HG03565 (cell line): ENCODE measurements around the gene MRTFA.
"Not testable (repeated sequence)": the region's sequence is repeated elsewhere in the genome, so short reads cannot be mapped to it uniquely, and the experiment has no call there.

ENCODE experiments used
- ATAC-seq: cut with Tn5 transposase; IDR thresholded peaks from one replicate; pipeline ENCODE4 v1.9.1; 2021; ENCODE audit warnings: mild to moderate bottlenecking, moderate library complexity; ENCODE audit not compliant: unreplicated experiment

Gene MRTFA

DNA sequence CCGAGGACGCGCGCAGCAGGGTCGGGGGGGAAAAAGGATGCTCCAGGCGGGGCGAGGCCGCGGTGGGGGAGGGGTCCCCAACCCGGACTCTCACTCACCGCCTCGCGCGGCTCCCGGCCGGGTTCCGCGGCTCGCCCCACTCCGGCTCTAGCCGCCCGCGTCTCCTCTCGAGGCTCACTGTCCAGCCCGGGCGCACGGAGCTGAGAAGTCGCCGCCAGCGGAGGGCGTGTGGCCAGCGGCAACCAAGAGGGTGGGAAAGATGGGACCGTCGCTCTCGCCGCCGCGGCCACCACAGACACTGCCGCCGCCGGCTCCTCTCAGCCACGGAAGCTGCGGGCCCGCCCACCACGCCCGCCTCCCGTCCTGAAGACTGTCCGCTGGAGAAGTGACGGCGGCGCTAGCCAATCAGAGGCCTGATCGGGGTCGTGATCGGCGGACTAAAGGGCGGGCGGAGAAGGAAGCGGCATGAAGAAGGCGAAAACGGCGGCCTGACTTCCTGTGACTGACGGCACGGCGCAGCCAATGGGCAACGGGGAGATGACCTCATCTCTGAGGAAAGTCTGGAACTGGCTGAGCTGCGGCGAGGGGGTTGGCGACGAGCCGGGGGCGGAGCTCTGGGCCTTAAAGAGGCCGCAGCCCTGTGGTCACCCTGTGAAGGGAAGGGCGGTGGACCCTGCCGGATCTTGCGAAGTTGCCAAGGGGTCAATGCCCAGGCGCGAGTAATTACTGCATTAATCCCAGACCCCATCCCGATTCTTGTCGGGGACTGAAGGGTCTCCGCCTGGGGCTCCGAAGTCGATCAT lies at the start of gene MRTFA:
TSS of gene MRTFA (minus strand) at position 340 of the 803 bp plus-strand sequence.
- peak; percentile 86 for ATAC-seq

DNA sequence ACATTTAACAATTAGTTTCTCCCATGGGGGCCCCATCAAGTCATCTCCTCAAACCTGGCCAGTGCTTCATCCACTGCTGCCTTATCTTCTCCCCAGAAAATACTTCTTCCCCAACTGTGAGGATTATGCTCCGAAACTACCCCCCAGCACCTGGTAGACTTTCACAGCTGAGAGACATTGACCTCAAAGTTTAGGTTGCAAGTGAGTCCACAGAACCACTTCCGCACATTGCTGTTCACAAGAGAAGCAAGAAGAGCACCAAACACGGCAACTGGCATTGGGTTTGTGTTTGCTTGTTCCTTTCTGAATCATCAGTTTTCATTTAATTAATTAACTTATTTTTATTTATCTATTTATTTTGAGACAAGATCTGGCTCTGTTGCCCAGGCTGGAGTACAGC lies 48.9 kb upstream of the MRTFA start:
- ATAC-seq: no peak

DNA sequence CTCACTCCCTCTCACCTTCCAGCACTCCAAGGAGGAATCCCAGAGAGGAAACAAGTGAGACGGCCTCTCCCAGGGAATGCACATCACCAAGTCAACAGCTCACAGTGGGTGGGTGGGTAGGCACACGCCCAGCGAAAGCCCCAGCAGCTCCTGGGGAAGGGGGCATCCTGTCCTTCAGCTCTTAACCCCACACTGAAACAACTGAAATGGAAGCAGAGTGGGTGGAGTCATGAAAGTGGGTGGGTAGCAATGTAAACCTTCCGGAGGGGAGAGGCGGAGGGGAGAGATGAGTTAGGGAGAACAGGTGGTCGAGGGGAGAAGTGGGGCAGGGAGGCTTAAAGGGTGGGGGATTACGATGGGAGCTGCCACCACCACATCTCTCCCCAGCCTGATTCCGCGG lies 48.2 kb upstream of the MRTFA start:
- no peak for ATAC-seq

DNA sequence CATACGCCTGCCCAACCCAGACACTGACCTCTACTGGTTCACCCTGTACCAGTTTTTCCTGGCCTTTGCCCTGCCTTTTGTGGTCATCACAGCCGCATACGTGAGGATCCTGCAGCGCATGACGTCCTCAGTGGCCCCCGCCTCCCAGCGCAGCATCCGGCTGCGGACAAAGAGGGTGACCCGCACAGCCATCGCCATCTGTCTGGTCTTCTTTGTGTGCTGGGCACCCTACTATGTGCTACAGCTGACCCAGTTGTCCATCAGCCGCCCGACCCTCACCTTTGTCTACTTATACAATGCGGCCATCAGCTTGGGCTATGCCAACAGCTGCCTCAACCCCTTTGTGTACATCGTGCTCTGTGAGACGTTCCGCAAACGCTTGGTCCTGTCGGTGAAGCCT lies 44.9 kb upstream of the MRTFA start:
- ATAC-seq: no peak

DNA sequence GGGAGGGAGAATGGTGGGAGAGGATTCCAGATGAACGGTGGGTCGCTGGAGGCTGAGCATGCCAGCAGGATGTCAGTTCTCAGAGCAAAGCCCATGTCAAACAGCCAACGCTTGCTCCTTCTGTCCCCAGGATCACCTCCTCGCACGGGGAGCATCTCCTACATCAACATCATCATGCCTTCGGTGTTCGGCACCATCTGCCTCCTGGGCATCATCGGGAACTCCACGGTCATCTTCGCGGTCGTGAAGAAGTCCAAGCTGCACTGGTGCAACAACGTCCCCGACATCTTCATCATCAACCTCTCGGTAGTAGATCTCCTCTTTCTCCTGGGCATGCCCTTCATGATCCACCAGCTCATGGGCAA lies 44.3 kb upstream of the MRTFA start:
- ATAC-seq: no peak

DNA sequence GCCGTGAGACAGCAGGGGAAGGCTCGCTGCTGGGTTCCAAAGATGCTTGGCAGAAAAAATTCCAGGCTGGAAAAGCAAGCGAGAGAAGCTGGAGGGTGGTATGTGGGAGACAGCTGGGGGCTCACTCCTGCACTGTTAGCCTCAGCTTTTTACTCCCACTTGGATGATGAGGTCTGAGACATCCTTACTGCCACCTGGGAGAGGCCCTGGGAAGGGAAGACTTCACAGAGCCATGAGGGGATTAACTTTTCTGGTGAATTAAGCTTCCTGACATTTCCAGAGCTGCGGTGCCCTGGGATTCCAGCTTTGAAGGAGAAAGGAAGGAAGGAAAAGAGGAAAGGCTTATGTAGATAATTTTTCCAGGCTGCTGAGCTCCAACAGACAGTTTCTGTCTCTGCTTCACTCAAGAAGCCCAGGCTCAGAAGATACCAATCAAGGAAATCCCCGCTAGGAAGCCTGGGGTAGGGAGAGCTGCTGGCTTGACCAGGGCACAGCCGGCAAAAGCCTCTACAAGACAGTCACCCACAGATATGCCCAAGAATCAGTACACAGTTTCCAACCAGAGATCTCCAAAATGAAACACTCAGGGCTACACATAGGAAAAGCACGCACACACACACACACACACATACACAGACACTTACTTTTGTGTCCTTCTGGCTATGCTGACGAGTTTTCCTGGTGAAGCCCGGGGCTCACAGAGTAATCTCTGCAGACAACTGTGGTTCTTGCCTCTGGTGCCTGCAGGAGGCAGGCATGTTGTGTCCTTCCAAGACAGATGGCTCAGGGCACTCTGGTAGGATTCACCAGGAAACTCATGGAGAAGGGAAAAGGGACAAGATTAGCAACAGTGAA lies 43.7 kb upstream of the MRTFA start:
- no peak for ATAC-seq

DNA sequence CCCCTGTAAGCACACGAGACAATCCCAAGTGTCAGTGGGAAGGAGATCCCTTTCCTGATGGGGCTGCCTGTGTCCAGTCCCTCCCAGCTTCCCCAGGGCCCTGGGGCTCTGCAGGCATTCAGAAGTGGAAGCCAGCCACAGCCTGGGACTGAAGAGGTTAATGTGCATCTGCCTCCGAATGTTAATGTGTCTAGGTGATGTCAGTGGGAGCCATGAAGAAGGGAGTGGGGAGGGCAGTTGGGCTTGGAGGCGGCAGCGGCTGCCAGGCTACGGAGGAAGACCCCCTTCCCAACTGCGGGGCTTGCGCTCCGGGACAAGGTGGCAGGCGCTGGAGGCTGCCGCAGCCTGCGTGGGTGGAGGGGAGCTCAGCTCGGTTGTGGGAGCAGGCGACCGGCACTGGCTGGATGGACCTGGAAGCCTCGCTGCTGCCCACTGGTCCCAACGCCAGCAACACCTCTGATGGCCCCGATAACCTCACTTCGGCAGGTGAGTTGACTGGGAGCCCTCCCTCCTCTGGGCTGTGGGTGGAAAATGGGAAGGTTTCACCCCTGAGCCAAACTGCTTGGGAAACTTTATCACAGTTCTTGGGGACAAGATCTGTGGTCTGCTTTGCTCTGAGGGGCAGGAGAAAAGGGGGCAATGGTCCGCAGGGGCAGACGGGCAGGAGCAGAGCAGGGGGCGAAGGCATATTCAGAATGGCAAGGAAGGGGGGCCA lies 42.9 kb upstream of the MRTFA start, which contains the start of gene MCHR1:
TSS of gene MCHR1 (plus strand) at position 236 of the 715 bp plus-strand sequence. CDS start at position 405, 169 bp downstream.
- no peak for ATAC-seq

DNA sequence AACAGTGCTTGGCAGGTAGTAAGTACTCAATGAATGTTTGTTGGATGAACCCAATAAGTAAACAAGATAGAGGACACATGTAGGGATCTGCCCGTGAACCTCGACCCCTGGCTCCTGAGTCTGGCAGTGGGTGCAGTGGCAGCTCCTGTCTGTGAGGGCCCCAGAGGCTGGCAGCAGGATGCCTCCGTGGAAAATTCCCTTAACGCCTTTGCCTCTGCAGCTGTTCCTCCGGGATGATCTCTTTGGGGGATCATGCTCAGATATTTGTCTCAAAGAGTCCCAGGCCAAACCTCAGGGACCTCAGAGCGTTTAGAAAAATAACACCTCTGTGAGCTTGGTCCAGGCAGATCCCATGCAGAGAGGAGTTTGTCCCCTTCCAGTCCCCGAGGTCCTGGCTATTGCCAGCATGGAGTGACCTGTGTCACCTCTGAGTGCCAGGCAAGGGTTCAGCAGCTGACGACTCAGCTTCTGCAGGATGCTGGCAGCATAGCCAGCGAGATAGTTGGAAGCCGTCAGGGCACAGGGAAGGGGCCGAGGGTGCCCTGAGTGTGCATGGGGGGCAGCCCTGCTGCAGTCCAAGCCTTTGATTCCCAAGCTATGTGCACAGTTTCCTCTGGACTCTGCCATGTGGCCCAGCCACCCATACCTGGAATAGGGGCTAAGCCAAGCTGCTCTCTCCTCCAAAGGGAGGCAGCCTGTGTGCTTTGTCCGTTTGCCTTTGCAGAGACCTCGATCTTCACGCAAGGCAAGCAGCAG lies 42.2 kb upstream of the MRTFA start:
- no peak for ATAC-seq

DNA sequence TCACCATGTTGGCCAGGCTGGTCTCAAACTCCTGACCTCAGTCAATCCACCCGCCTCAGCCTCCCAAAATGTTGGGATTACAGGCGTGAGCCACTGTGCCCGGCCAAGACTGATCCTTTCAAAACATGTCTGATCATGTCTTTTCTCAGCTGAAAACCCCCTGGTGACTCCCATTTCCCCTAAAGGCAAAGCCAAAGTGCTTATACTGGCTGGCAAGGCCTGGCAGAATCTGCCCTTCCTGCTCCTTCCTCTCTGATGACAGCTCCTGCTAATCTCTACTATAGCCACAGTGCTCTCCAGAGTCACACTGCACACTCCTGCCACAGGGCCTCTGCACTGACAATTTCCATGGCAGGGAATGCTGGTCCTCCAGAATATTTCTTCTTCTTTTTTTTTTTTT lies 40.1 kb upstream of the MRTFA start:
- ATAC-seq: no peak

DNA sequence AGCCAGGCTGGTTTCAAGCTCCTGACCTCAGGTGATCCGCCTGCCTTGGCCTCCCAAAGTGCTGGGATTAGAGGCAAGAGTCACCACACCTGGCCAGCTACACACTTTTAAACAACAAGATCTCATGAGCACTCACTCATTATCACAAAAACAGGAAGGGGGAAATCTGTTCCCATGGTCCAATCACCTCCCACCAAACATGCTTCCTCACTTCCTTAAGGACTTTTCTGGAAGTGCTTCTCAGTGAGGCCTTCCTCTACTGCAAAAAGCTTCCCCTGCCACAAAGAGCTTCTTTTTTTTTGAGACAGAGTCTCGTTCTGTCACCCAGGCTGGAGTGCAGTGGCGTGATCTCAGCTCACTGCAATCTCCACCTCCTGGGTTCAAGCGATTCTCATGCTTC lies 39.6 kb upstream of the MRTFA start:
- not testable (repeated sequence) for ATAC-seq

DNA sequence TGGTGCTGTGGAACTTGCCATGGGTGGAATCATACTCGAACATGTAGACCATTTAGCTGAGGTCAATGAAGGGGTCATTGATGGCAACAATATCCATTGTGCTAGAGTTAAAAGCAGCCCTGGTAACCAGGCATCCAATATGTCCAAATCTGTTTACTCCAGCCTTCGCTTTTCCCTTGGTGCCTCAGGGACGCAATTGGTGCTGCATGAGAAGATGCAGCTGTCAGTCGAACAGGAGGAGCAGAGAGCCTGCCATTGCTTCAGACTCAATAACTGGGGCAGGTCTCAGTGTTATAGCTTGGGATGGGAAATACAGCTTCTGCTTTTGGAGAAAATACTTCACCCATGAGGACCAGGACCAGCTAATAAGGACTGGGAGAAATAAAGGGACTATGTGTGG lies 37.8 kb upstream of the MRTFA start:
- ATAC-seq: no peak

DNA sequence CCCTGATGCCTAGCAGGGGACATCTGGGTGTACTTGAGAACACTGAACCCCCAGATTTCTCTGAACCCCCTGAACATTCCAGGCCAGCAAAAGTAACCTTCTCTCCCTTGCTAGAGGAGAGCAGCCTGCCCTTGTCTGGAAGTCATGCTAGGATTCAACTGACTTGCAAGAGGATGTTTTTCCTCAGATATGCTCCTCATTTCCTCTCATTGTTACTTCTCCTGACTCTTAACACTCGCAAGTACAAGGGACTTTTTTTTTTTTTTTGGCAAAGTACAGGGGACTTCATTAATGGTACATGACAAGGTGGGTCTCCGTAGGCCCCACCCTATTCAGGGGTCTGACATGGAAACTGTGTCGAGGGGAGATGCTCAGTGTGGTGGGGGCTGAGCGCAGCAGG lies 36.5 kb upstream of the MRTFA start:
- ATAC-seq: no peak

DNA sequence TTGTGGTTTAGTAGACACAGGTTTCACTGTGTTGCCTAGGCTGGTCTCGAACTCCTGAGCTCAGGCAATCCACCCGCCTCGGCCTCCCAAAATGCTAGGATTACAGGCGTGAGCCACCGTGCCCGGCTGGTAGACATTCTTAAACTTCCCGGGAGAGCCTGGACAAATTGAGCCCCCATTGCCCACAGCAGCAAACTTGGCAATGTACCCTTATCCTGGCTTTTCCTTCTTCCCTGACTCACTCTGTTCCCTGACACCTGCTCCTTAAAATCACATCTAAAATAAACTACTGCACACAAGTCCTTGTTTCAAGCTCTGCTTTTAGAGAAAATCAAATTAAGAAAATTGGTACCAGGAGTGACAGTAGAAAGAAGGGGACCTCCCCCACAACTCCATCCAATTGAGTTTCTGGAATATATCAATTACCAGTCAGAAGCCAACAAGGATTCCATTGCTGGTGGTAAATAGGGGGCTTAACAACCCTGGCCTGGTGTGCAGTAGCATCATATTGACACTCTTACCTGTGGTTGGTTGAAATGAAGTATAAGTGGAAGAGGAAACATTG lies 35.4 kb upstream of the MRTFA start:
- no peak for ATAC-seq

DNA sequence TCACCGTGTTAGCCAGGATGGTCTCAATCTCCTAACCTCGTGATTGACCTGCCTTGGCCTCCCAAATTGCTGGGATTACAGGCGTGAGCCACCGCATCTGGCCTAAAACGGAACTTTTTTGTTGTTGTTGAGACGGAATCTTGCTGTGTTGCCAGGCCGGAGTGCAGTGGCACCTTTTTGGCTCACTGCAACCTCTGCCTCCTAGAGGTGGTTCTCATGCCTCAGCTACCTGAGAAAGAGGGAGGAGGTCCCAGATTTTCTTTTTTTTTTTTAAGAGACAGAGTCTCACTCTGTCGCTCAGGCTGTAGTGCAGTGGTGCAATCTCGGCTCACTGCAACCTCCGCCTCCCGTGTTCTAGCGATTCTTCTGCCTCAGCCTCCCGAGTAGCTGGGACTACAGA lies 34.9 kb upstream of the MRTFA start:
- no peak for ATAC-seq

DNA sequence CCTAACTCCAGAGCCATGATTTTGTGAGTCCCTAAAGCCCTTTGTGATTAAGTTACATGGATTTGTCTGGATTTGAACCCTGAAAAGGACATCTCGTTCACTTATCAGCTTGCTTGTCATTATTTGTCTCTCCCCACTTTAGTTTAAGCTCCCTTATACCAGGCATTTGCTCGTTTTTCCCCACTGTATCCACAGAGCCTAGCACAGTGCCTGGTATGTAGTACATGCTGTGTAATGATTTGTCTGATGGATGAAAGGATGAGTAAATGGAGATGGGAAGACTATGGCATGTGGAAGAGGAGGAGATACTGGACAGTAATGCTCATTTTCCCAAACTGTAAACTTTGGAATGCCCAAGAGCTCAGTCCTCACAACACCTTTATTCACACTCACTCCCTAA lies 33.5 kb upstream of the MRTFA start:
- no peak for ATAC-seq

DNA sequence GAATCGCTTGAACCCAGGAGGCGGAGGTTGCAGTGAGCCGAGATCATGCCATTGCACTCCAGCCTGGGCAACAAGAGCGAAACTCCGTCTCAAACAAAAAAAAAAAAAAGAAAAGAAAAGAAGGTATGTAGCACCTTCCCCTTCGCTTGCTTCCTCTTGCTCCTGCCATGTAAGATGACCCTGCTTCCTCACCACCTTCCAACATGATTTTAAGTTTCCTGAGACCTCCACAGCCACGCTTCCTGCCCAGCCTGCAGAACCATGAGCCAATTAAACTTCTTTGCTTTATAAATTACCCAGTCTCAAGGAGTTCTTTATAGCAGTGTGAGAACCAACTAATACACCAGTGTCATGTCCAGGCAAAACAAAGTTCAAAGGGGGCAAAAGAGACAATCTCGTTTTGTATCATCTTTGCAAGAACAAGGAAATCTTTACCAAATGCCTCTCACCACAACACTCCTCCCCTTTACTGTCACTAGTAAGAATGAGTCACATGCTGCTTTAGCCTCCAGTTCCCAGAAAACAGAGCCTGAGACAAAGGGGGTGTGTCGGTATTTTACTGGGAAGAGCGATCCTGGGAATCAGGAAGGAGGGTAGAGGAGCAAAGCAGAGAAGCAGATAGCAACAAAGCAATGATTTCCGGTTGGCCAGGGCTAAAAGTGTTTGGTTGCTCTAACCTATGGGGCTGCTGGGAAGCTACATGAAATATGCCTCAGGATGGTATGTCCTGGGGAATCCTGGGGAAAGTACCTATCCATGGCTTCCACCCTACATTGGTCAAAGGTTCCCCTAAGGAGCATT lies 32.3 kb upstream of the MRTFA start:
- no peak for ATAC-seq

DNA sequence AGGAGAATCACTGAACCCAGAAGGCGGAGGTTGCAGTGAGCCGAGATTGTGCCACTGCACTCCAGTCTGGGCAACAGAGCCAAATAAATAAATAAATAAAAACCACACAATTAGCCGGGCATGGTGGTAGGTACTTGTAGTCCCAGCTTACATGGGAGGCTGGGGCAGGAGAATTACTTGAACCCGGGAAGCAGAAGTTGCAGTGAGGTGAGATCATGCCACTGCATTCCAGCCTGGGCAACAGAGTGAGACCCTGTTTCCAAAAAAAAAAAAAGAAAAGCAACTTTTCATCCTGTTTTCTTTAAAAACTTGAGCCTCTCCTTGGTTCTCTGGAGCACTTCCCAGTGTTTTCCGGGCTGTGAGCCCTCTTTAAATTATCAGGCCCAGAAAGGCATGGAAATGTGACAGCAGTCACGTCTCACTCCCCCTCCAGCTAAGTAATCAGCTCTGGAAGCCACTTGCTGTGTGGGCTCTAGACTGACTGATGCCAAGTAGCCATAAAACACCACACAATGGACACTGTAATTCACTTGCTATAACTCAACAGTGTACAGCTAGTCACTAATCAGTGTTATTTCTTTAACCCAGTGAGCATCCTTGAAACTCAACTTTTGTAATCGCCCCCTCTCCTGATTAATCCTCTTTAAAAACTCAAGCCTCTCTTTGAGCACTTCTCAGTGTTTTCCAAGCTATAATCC lies 29.8 kb upstream of the MRTFA start:
- no peak for ATAC-seq

DNA sequence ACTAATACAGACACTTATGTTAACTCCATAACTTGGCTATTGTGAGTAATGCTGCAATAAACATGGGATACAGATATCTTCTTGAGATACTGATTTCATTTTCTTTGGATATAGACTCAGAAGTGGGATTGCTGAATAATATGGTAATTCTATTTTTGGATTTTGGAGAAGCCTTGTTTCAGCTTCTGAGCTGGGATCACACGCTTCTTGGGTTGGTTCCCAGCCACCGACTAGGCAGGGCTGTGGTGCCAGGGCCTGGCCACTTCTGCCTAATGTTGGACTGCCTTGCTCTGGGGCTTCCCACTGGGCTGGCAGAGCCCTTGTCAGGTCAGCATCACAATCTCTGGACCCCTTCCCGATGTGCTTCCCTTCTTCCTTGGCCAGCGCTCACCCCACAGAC lies 28.8 kb upstream of the MRTFA start:
- ATAC-seq: no peak

DNA sequence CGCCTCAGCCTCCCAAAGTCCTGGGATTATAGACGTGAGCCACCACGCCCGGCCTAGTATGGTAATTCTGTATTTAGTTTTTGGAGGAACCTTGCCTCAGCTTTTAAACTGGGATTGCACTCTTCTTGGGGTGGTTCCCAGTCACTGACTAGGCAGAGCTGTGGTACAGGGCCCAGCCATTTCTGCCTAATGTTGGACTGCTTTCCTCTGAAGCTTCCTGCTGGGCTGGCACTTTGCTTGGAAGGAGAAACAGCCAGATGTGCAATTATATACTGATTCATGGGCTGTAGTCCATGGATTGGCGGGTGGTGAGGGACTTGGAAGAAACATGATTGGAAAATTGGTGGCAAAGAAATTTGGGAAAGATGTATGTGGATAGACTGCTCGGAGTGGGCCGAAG lies 25.2 kb upstream of the MRTFA start:
- ATAC-seq: no peak
